GM06990 (cell line): ENCODE data around the gene CSPG4.

Experiments
- DNase-seq: peaks from one replicate; pipeline ENCODE4 v3.0.0-alpha.2; 2011; ENCODE audit not compliant: insufficient read length; ENCODE audit errors: extremely low read depth
- H3K27me3 ChIP-seq: replicated peaks from 2 replicates; pipeline ENCODE4 v1.6.0; 2011; ENCODE audit warnings: low read length; ENCODE audit not compliant: control insufficient read depth, insufficient read depth
- H3K36me3 ChIP-seq: 2 replicates; pipeline ENCODE4 v1.5.1; 2011; ENCODE audit warnings: low read length; ENCODE audit not compliant: control insufficient read depth, insufficient read depth
- H3K4me3 ChIP-seq: replicated peaks from 2 replicates; pipeline ENCODE4 v1.5.1; 2011; ENCODE audit warnings: low read depth, mild to moderate bottlenecking, control low read depth, low read length
- TF ChIP-seq, protein P1 (sequence below): IDR thresholded peaks from 2 replicates; pipeline ENCODE4 v1.5.1; 2011; ENCODE audit warnings: low read length, control low read depth, mild to moderate bottlenecking, inconsistent platforms; ENCODE audit not compliant: insufficient read depth, poor library complexity, severe bottlenecking

The CSPG4 gene

DNA sequence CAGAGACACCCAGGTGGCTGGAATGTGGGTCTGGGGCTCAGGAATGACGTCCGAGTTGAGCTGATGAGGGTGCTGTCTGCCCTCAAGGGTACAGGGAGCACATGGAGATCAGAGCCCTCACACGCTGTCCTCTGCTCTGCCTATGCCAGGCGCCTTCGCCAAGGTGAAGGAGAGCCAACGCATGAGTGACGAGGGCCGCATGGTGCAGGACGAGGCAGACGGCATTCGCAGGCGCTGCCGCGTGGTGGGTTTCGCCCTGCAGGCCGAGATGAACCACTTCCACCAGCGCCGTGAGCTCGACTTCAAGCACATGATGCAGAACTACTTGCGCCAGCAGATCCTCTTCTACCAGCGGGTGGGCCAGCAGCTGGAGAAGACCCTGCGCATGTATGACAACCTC, 55.8 kb downstream of the CSPG4 start:
- TF ChIP-seq, protein P1, sequence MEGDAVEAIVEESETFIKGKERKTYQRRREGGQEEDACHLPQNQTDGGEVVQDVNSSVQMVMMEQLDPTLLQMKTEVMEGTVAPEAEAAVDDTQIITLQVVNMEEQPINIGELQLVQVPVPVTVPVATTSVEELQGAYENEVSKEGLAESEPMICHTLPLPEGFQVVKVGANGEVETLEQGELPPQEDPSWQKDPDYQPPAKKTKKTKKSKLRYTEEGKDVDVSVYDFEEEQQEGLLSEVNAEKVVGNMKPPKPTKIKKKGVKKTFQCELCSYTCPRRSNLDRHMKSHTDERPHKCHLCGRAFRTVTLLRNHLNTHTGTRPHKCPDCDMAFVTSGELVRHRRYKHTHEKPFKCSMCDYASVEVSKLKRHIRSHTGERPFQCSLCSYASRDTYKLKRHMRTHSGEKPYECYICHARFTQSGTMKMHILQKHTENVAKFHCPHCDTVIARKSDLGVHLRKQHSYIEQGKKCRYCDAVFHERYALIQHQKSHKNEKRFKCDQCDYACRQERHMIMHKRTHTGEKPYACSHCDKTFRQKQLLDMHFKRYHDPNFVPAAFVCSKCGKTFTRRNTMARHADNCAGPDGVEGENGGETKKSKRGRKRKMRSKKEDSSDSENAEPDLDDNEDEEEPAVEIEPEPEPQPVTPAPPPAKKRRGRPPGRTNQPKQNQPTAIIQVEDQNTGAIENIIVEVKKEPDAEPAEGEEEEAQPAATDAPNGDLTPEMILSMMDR, result no peak
- Histone ChIP-seq H3K4me3 (no peak overlapping the region), H3K27me3 (no peaks in the 10 kb centered on the region), H3K36me3 (no peaks in the 10 kb centered on the region)
- no peak for DNase-seq

DNA sequence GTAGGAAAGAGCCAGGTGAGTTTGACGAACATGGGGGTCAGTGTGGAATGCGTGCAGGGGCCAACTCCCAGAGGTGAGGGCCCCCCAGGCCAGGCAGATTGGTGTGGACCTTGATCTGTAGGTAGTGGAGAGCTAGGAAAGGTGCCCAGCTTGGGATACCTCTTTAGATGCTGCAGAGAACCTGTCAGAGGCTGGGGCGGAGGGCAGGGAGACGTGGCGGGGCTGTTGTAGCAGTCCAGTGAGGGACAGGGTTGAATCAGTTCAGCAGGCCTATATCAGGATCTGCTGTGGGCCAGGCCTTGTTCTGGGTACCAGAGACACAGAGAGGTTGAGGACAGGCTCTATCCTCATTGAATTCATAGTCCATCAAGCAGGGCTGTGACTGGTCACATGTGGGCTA, 56.3 kb downstream of the CSPG4 start:
- DNase-seq, result no peak
- no peaks in the 10 kb centered on the region for H3K36me3 ChIP-seq
- no peaks in the 10 kb centered on the region for H3K27me3 ChIP-seq
- TF ChIP-seq, protein P1, result no peak
- H3K4me3 ChIP-seq, result no peak overlapping the region

DNA sequence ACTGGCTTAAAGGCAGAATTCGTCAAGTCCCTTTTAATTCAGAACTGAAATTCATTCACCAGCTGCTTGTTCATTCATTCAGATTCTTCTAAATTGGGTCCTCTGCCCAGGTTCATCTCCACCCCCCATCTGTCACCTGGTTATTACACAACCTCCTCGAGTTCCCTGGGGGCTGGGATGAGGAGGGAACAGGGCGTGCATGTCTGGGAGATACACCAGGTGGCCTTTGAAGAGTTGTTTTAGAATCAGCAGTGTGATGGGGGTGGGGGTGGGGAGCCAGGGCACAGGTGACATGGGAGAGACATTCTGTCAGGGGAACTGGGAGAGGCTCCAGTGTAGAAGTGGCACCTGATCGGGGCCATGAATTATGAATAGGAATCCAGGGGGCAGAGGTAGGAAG, 56.7 kb downstream of the CSPG4 start:
- TF ChIP-seq, protein P1, result no peak
- DNase-seq, result no peak
- H3K36me3 ChIP-seq, result no peaks in the 10 kb centered on the region
- no peak overlapping the region for H3K4me3 ChIP-seq
- no peaks in the 10 kb centered on the region for H3K27me3 ChIP-seq

DNA sequence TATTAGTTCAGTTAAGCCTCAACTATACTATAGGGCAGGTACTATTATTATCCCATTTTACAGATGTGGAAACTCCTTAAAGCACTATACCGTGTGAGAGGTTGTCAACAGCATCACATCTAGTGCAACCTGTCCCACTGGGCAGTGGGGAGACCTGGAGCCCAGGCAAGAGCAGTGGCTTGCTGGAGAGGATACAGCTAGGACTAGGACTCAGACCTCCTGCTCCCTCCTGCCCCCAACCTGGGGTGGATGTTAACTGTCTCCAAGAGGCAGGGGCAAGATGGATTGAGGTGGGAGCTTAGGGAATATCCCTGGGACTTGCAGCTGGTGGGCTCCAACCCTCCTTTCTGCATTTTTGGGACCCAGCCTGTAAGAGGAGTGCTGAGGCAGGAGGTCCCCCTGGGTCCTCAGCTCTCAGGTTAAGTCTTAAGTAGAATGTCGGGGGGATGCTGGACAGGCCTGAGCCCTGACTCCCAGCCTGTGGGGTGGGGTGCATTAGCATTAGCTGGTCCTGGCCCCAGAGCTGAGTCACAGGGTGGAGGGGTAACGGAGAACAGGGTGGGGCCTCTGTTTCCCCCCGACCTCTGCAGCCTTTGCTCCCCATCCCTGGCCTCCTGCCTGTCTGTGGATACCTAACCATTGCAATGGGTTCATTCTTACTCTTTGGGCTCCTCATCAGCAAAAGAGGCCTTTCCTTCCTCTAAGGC, 58.3 kb downstream of the CSPG4 start:
- TF ChIP-seq, protein P1, result no peak
- Histone ChIP-seq H3K4me3 (no peak overlapping the region), H3K36me3 (no peaks in the 10 kb centered on the region), H3K27me3 (no peaks in the 10 kb centered on the region)
- no peak for DNase-seq

DNA sequence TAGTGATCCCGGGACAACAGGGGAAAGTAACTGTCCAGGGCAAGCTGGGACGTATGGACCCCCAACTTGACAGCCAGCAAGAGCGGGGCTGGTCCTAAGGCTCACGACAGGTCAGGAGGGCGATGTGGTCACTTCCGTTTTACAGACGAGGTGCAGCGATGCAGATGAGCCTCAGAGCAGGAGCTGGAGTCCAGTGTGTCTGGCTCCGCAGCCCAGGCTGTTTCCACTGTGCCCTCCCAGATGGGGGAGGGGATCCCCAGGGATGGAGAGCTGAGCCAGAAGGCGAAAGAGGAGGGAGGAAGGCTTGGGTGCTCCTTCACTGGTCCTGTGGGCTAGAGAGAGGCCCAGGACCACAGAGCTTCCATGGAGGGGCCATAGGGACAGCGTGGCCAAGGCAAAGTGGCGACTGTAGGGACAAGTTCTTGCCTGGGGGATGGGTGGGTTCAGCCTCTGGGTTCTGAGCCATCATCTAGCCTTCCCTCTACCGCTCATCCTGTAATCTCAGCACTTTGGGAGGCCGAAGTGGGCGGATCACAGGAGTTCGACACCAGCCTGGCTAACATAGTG, 59.2 kb downstream of the CSPG4 start:
- Histone ChIP-seq H3K4me3 (no peak overlapping the region), H3K36me3 (no peaks in the 10 kb centered on the region)
- DNase-seq, result no peak

More for the DNA sequence above, 59.2 kb downstream of the CSPG4 start:
- no peaks in the 10 kb centered on the region; the same call in 1 of the 2 replicates for H3K27me3 ChIP-seq
- TF ChIP-seq, protein P1, result no peak
